ENCODE measurements around the gene SVBP.

SVBP gene

DNA sequence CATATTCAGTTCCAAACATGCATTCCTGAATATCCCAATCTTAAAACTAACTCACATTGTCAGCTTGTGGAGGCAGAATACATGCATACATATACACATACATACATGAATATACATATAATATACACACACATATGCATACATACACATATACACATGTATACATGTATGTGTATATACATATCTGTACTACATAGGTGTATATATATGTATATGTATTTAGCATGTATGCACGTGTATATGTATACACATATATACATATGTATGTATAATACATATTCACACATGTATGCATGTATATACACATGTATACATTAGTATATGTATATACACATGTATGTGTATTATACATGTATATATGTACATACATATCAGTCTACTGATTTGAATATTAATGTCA is 28.0 kb upstream of the SVBP start:
- TF ChIP-seq EZH2phosphoT487 (IDR thresholded peaks at IDR 0.05; ENCODE audit: borderline replicate concordance): no peak
- TF ChIP-seq, protein P1, sequence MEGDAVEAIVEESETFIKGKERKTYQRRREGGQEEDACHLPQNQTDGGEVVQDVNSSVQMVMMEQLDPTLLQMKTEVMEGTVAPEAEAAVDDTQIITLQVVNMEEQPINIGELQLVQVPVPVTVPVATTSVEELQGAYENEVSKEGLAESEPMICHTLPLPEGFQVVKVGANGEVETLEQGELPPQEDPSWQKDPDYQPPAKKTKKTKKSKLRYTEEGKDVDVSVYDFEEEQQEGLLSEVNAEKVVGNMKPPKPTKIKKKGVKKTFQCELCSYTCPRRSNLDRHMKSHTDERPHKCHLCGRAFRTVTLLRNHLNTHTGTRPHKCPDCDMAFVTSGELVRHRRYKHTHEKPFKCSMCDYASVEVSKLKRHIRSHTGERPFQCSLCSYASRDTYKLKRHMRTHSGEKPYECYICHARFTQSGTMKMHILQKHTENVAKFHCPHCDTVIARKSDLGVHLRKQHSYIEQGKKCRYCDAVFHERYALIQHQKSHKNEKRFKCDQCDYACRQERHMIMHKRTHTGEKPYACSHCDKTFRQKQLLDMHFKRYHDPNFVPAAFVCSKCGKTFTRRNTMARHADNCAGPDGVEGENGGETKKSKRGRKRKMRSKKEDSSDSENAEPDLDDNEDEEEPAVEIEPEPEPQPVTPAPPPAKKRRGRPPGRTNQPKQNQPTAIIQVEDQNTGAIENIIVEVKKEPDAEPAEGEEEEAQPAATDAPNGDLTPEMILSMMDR (conservative IDR thresholded peaks at IDR 0.05; ENCODE audit: low read length): no peak
- no peak overlapping the region for H3K4me3 ChIP-seq (ENCODE audit: low read length, poor library complexity, severe bottlenecking)

DNA sequence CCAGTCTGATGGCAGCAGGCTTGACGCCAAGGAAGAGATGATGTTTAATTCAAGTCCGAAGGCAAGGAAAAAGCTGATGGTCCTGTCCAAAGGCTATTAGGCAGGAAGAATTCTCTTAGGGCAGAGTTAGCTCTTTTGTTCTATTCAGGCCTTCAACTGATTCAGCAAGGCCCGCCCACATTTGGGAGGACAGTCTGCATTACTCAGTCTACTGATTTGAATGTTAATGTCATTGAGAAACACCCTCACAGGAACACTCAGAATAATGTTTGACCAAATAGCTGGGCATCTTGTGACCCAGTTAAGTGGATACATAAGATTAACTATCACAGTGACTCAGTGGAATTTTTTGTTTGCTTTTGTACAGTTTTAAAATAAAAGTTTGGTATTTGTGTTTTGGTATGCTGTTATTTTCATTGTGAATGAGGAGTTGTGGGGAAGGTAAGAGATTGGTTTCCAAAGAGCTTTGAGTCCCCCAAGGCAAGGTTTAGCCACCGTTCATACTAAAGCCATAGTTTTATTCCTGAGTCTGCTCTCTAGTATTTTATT is 27.5 kb upstream of the SVBP start:
- no peaks in the 10 kb centered on the region for H3K27me3 ChIP-seq (ENCODE audit: insufficient read depth, low read length, poor library complexity, severe bottlenecking)
- TF ChIP-seq, protein P1 (conservative IDR thresholded peaks at IDR 0.05; ENCODE audit: low read length): no peak
- no peak for TF ChIP-seq EZH2phosphoT487 (IDR thresholded peaks at IDR 0.05; ENCODE audit: borderline replicate concordance)

More for the DNA sequence above, 28.0 kb upstream of the SVBP start:
- H3K79me2 ChIP-seq (ENCODE audit: insufficient read depth, low read length): peaks cover 28% of the 10 kb centered on the region
- no peaks in the 10 kb centered on the region for H3K9me2 ChIP-seq (replicated peaks; ENCODE audit: low read depth, low read length)
- peaks cover 18% of the 10 kb centered on the region for H4K20me1 ChIP-seq (ENCODE audit: insufficient read depth, low read length, poor library complexity, severe bottlenecking)
- H3K9ac ChIP-seq (ENCODE audit: low read depth, low read length, poor library complexity, severe bottlenecking): no peak overlapping the region
- H3F3A ChIP-seq (ENCODE audit: low read depth): no peaks in the 10 kb centered on the region
- H3K4me2 ChIP-seq (ENCODE audit: low read depth, low read length, poor library complexity, severe bottlenecking): no peak overlapping the region
- H2AFZ ChIP-seq (ENCODE audit: low read length): no peak overlapping the region
- peaks cover 27% of the 10 kb centered on the region for H3K4me1 ChIP-seq (ENCODE audit: insufficient read depth, low read length, poor library complexity, severe bottlenecking)
- H3K27me3 ChIP-seq (ENCODE audit: insufficient read depth, low read length, poor library complexity, severe bottlenecking): no peaks in the 10 kb centered on the region
- no peaks in the 10 kb centered on the region for H3K9me3 ChIP-seq (ENCODE audit: insufficient read depth, low read depth, low read length)
- H3K36me3 ChIP-seq (ENCODE audit: insufficient read depth, low read length): no peaks in the 10 kb centered on the region

DNA sequence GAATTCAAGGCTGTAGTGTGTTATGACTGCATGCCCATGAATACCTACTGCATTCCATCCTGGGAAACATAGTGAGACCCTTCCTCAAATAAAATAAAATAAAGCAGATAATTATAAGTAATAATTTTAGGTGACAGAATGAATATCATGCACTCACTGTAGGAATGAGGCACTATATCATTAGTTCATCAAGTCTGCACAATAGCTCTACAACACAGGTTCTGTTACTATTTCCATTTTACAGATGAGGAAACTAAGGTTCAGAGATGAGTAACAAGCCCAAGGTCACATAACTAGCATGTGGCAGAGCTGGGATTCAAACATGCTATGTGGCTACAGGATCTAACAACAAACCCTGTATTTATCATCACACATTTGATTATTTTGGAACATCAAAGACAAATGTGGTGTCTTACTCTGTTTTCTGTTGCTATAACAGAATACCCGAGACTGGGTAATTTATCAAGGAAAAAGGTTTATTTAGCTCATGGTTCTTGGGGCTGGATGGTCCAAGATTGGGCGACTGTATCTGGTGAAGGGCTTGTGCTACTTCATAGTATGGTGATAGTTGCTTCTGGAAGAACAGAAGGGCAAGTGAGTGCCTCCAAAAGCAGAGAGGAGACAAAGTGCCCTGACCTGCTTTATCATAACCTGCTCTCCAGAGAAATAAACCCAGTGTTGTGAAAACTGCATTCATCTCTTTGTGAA is 24.4 kb upstream of the SVBP start:
- no peaks in the 10 kb centered on the region for H3K9me3 ChIP-seq (ENCODE audit: insufficient read depth, low read depth, low read length)
- no peaks in the 10 kb centered on the region for H3K9me2 ChIP-seq (replicated peaks; ENCODE audit: low read depth, low read length)
- H4K20me1 ChIP-seq (ENCODE audit: insufficient read depth, low read length, poor library complexity, severe bottlenecking): no peaks in the 10 kb centered on the region
- TF ChIP-seq, protein P1 (conservative IDR thresholded peaks at IDR 0.05; ENCODE audit: low read length): no peak
- no peak for TF ChIP-seq EZH2phosphoT487 (IDR thresholded peaks at IDR 0.05; ENCODE audit: borderline replicate concordance)
- H3K4me1 ChIP-seq (ENCODE audit: insufficient read depth, low read length, poor library complexity, severe bottlenecking): peaks cover 5% of the 10 kb centered on the region
- H3F3A ChIP-seq (ENCODE audit: low read depth): no peaks in the 10 kb centered on the region
- H3K4me3 ChIP-seq (ENCODE audit: low read length, poor library complexity, severe bottlenecking): no peak overlapping the region
- peaks cover 1% of the 10 kb centered on the region; the same call in 1 of the 2 replicates for H3K79me2 ChIP-seq (ENCODE audit: insufficient read depth, low read length)
- H2AFZ ChIP-seq (ENCODE audit: low read length): no peak overlapping the region
- H3K36me3 ChIP-seq (ENCODE audit: insufficient read depth, low read length): no peaks in the 10 kb centered on the region
- no peak overlapping the region for H3K4me2 ChIP-seq (ENCODE audit: low read depth, low read length, poor library complexity, severe bottlenecking)
- no peak overlapping the region for H3K9ac ChIP-seq (ENCODE audit: low read depth, low read length, poor library complexity, severe bottlenecking)
- H3K27me3 ChIP-seq (ENCODE audit: insufficient read depth, low read length, poor library complexity, severe bottlenecking): no peaks in the 10 kb centered on the region

More for the DNA sequence above, 27.5 kb upstream of the SVBP start:
- H3F3A ChIP-seq (ENCODE audit: low read depth): no peaks in the 10 kb centered on the region
- no peak overlapping the region for H3K9ac ChIP-seq (ENCODE audit: low read depth, low read length, poor library complexity, severe bottlenecking)
- no peaks in the 10 kb centered on the region for H3K9me2 ChIP-seq (replicated peaks; ENCODE audit: low read depth, low read length)
- H3K36me3 ChIP-seq (ENCODE audit: insufficient read depth, low read length): no peaks in the 10 kb centered on the region
- H3K4me2 ChIP-seq (ENCODE audit: low read depth, low read length, poor library complexity, severe bottlenecking): no peak overlapping the region
- H3K4me1 ChIP-seq (ENCODE audit: insufficient read depth, low read length, poor library complexity, severe bottlenecking): peaks cover 27% of the 10 kb centered on the region
- H3K79me2 ChIP-seq (ENCODE audit: insufficient read depth, low read length): peaks cover 28% of the 10 kb centered on the region
- H3K4me3 ChIP-seq (ENCODE audit: low read length, poor library complexity, severe bottlenecking): no peak overlapping the region
- H3K9me3 ChIP-seq (ENCODE audit: insufficient read depth, low read depth, low read length): no peaks in the 10 kb centered on the region
- peaks cover 15% of the 10 kb centered on the region for H4K20me1 ChIP-seq (ENCODE audit: insufficient read depth, low read length, poor library complexity, severe bottlenecking)
- H2AFZ ChIP-seq (ENCODE audit: low read length): no peak overlapping the region

Data from Loucy (cell line).